Ovary (tissue), 9 donors: ENCODE data around the gene NIPBL. TPM values are rescaled to one million over a fixed set of nuclear protein-coding genes. Genes with fewer than 3 reads are reported as not detected.

ENCODE experiments used
- DNase-seq, 5 donors: peaks; one replicate each; pipeline ENCODE4 v3.0.0-alpha.2; 2019 to 2020
- H3K27ac ChIP-seq, 2 donors: fragments of 200-600 bp; one replicate each; pipeline versions ENCODE4 v1.5.1 to v1.8.0; 2019 to 2022
- H3K27me3 ChIP-seq: fragments of 200-600 bp; one replicate; pipeline ENCODE4 v1.8.0; 2022
- H3K36me3 ChIP-seq: fragments of 200-600 bp; sonication (generic); one replicate; pipeline ENCODE4 v1.5.1; 2019
- H3K4me1 ChIP-seq: one replicate; pipeline ENCODE4 v1.8.1; 2013; ENCODE audit warnings: mild to moderate bottlenecking, moderate library complexity; ENCODE audit not compliant: insufficient read depth
- H3K4me3 ChIP-seq: fragments of 200-600 bp; sonication (generic); one replicate; pipeline ENCODE4 v1.5.1; 2017
- H3K9me3 ChIP-seq, 2 donors: fragments of 200-600 bp in 1 of 2; sonication (generic) in 1 of 2; one replicate each; pipeline versions ENCODE4 v1.5.1 to v1.8.1; 2013 to 2019; ENCODE audit warnings: mild to moderate bottlenecking in 1 of 2, moderate library complexity in 1 of 2
- CTCF ChIP-seq, 3 donors: fragments of 450-650 bp in 2 of 3; fragments of 200-600 bp in 1 of 3; IDR thresholded peaks; one replicate each; pipeline versions ENCODE4 v1.5.1 to v1.8.0; 2016 to 2022; ENCODE audit warnings: antibody characterized with exemption in 3 of 3, mild to moderate bottlenecking in 1 of 3
- EP300 ChIP-seq: sonication (generic); formaldehyde crosslinking; IDR thresholded peaks from one replicate; pipeline ENCODE4 v1.6.1; 2017; ENCODE audit warnings: antibody characterized with exemption
- POLR2A ChIP-seq: fragments of 450-650 bp; IDR thresholded peaks from one replicate; pipeline ENCODE4 v1.6.1; 2017; ENCODE audit warnings: antibody characterized with exemption, mild to moderate bottlenecking, moderate library complexity
- WGBS, 3 donors: extraction: QIAGEN DNeasy Blood & Tissue Kit in 1 of 3; methylation state at CpG; one replicate each; pipeline versions ENCODE4 v1.1.5 to v1.1.7; 2013 to 2017; 5-methylcytosine and 5-hydroxymethylcytosine counted together
- intact Hi-C, 4 donors: fragments of 100-400 bp; cut with DNase I; formaldehyde crosslinking; loops; one replicate each; pipeline versions ENCODE4 v1.11.0 to v1.15.1; 2022 to 2023
- polyA plus RNA-seq, 2 donors: library from polyadenylated mRNA; stranded (reverse); fragments of 200-250 nt in 1 of 2; fragments of 350-450 nt in 1 of 2; fragmentation: Illumina TruSeq in 1 of 2; extraction: RNeasy Lipid Tissue Mini Kit (QIAGEN cat#74804) in 1 of 2; gene quantifications; one replicate each; pipeline ENCODE4 v1.2.3, GENCODE V29; 2013 to 2014
- total RNA-seq, 7 donors: library from RNA; depleted of rRNA in 2 of 7; stranded (reverse); fragments of >200 nt in 2 of 7; fragmentation: NEBNext Ultra II Directional in 3 of 7; extraction: Animal tissue kit (Norgen Biotek cat#: 25700) in 3 of 7; gene quantifications; one replicate each; pipeline versions ENCODE4 v1.1.0 to v1.2.4, GENCODE V29; 2016 to 2023
- donor health status: DM: no; HTN: no; CAD: no; lungs with moderate emphysema.
- donor health status: DM: no; HTN: no; CAD: no.
- donor health status: Bipolar disorder and iron deficiency.
- donor health status: DM: yes; HTN: yes; CAD: no.
- donor health status: DM: no; HTN: no; CAD: no.
- donor health status: DM: yes; HTN: yes; CAD: no.

NIPBL gene
- total and polyA plus RNA-seq, 9 donors, result 20.8 to 73.1 (median 61.7) TPM

GRCh38 chr5:36901856-36902255 is 25.3 kb downstream of the NIPBL start:
- WGBS, 3 donors, result 96 to 98% (median 98%) methylated on average over 3 of the region's 3 CpGs
- Histone ChIP-seq H3K27ac (no peak overlapping the region), H3K27me3 (no peaks in the 10 kb centered on the region), H3K4me1 (peaks cover 2% of the 10 kb centered on the region), H3K9me3 (no peaks in the 10 kb centered on the region), H3K4me3 (no peak overlapping the region), H3K36me3 (no peaks in the 10 kb centered on the region)
- intact Hi-C loops, result no loop called here
- DNase-seq, result no peak
- no peak for TF ChIP-seq CTCF (IDR thresholded peaks at IDR 0.05)
- no peak for TF ChIP-seq EP300
- no peak for TF ChIP-seq POLR2A

DNA sequence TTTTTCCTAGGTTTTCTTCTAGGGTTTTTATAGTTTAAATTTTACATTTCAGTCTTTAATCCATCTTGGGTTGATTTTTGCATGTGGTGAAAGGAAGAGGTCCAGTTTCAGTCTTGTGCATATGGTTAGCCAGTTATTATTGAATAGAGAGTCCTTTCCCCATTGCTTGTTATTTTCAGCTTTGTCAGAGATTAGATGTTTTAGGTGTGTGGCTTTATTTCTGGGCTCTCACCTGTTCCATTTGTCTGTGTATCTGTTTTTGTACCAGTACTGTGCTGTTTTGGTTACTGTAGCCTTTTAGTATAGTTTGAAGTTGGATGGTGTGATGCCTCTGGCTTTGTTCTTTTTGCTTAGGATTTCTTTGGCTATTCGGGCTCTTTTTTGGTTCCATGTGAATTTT is 25.8 kb downstream of the NIPBL start:
- Histone ChIP-seq H3K36me3 (no peaks in the 10 kb centered on the region), H3K9me3 (no peaks in the 10 kb centered on the region), H3K4me1 (peaks cover 2% of the 10 kb centered on the region), H3K4me3 (no peak overlapping the region), H3K27ac (no peak overlapping the region), H3K27me3 (no peaks in the 10 kb centered on the region)
- intact Hi-C loops, result no loop called here
- DNase-seq, result no peak
- WGBS, 3 donors, result 95 to 100% (median 97%) methylated on average over 1 of the region's 1 CpG
- no peak for TF ChIP-seq POLR2A
- TF ChIP-seq CTCF (IDR thresholded peaks at IDR 0.05), result no peak
- no peak for TF ChIP-seq EP300

GRCh38 chr5:36904677-36905076 is 28.1 kb downstream of the NIPBL start:
- H3K27me3 ChIP-seq, result no peaks in the 10 kb centered on the region
- H3K36me3 ChIP-seq, result no peaks in the 10 kb centered on the region
- intact Hi-C loops, result no loop called here
- H3K27ac ChIP-seq, result no peak overlapping the region
- H3K4me3 ChIP-seq, result no peak overlapping the region
- 96 to 97% (median 97%) methylated on average over 2 of the region's 2 CpGs for WGBS, 3 donors
- H3K4me1 ChIP-seq, result peaks cover 4% of the 10 kb centered on the region
- TF ChIP-seq EP300, result no peak
- no peak for TF ChIP-seq POLR2A
- no peak for TF ChIP-seq CTCF (IDR thresholded peaks at IDR 0.05)
- DNase-seq, result no peak
- no peaks in the 10 kb centered on the region for H3K9me3 ChIP-seq

DNA sequence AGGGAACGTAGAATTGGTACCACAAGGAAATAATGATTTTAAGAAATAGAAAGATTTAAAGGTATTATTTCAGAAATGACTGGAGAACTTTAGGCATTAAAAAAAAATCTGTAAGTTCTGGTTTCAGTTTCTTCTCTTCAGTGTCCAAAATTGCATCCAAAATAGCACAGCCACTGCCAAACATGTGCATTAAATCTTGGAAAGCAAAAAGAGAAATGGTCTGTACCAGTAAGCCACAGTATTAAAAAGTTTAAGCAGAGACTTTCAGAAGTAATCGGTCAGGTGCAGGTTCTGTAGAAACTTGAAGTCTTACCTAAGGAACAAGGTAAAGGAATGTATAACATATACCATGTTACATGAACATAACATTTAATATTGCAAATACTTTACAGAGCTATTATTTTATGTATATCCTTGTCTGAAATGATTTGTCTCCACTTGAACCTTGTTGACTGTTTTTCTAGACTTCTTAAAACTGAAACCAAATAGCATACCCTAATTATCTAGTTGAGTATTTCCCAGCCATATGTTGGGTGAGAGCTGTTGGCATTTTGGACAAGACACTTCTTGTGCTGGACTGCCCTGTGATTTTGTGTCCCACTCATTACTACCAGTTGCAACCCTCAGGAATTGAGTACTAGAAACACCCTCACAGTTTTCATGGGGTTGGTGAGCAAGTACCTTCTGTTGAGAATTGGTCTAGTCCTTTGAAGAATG is 32.1 kb downstream of the NIPBL start:
- intact Hi-C loops, result no loop called here
- peaks cover 4% of the 10 kb centered on the region for H3K4me1 ChIP-seq

More for the DNA sequence above, 32.1 kb downstream of the NIPBL start:
- TF ChIP-seq CTCF (IDR thresholded peaks at IDR 0.05) (no peak), EP300 (no peak), POLR2A (no peak)
- H3K4me3 ChIP-seq, result no peak overlapping the region
- H3K36me3 ChIP-seq, result no peaks in the 10 kb centered on the region
- no peak for DNase-seq
- H3K27me3 ChIP-seq, result no peaks in the 10 kb centered on the region
- WGBS, 3 donors, result 54 to 74% (median 72%) methylated on average over 2 of the region's 2 CpGs
- no peak overlapping the region for H3K27ac ChIP-seq
- no peaks in the 10 kb centered on the region for H3K9me3 ChIP-seq
